ENCODE measurements around the gene USP38. TPM values are rescaled to one million over a fixed set of nuclear protein-coding genes. Genes with fewer than 3 reads are reported as not detected.

The USP38 gene
- total and polyA plus RNA-seq, 2 donors (not counting 3 experiments of a cell fraction or from before 2014, with no cell fraction given), result 7.5 to 17.0 TPM

GRCh38 chr4:143257356-143257755, 72.6 kb downstream of the USP38 start:
- dilution Hi-C loops (cut with MboI; ENCODE audit: extremely low pct_ligation_motif_present, low sequenced_read_pairs), result no loop called here
- no peaks in the 10 kb centered on the region for H3K27me3 ChIP-seq (ENCODE audit: control insufficient read depth in 2 of 2, insufficient read depth in 2 of 2, low read length in 2 of 2)
- CTCF ChIA-PET, result no interaction called here
- FAIRE-seq (no peak), DNase-seq (ENCODE audit: low read depth, low spot score) (no peak)
- H2AFZ ChIP-seq (ENCODE audit: low read depth, low read length), result no peak overlapping the region
- H3K9ac ChIP-seq (replicated peaks; ENCODE audit: extremely low read depth, insufficient read depth, low read length), result no peak overlapping the region
- H3K4me1 ChIP-seq (ENCODE audit: control insufficient read depth, extremely low read depth, insufficient read depth, low read length), result no peaks in the 10 kb centered on the region
- TF ChIP-seq POLR2A (IDR thresholded peaks at IDR 0.05; ENCODE audit: low read depth, low read length) (no peak), GATA2 (IDR thresholded peaks at IDR 0.05; ENCODE audit: insufficient read depth, insufficient read length, low read depth, low read length) (no peak), MYC (IDR thresholded peaks at IDR 0.05; ENCODE audit: low read depth, low read length) (no peak), MAX (IDR thresholded peaks at IDR 0.05; ENCODE audit: insufficient read depth, insufficient read length) (no peak), POLR2AphosphoS5 (IDR thresholded peaks at IDR 0.05; ENCODE audit: insufficient read depth, low read depth, low read length) (no peak), JUN (IDR thresholded peaks at IDR 0.05; ENCODE audit: borderline replicate concordance, insufficient read depth, insufficient read length, low read depth) (no peak), CTCF (IDR thresholded peaks at IDR 0.05; ENCODE audit: extremely low read depth in 1 of 2, insufficient read depth in 1 of 2, low read depth in 1 of 2, low read length in 2 of 2) (no peak)
- POLR2A ChIA-PET, result no interaction called here
- H3K9me3 ChIP-seq (replicated peaks; ENCODE audit: control insufficient read depth, insufficient read depth, low read length), result no peaks in the 10 kb centered on the region
- no peaks in the 10 kb centered on the region for H4K20me1 ChIP-seq (replicated peaks; ENCODE audit: control insufficient read depth, extremely low read depth, insufficient read depth, low read length)
- H3K79me2 ChIP-seq (ENCODE audit: control insufficient read depth, insufficient read depth, low read length), result no peaks in the 10 kb centered on the region
- BruUV-seq (replicated peaks), result no TSS peak
- no peak overlapping the region for H3K27ac ChIP-seq (ENCODE audit: insufficient read depth, low read depth, low read length)
- intact Hi-C loops (cut with micrococcal nuclease), result no loop called here
- no peaks in the 10 kb centered on the region for H3K36me3 ChIP-seq (ENCODE audit: control insufficient read depth in 2 of 2, extremely low read depth in 1 of 2, insufficient read depth in 2 of 2, low read length in 2 of 2)
- no peak overlapping the region for H3K4me3 ChIP-seq (replicated peaks in 1 of 3; ENCODE audit: insufficient read depth in 1 of 3, low read depth in 1 of 3, low read length in 3 of 3)
- no peak overlapping the region for H3K4me2 ChIP-seq (ENCODE audit: insufficient read depth, low read length)
- no peaks in the 10 kb centered on the region for H3K9me1 ChIP-seq (replicated peaks; ENCODE audit: control insufficient read depth, extremely low read depth, insufficient read depth, low read length)
